LNCaP clone FGC (cell line): ENCODE results near the gene OGFOD3.
A peak's percentile ranks its signal among the peaks of the same experiment; 100 is the strongest.

Experiments
- DNase-seq: peaks from one replicate; pipeline ENCODE4 v3.0.0-alpha.2; 2011; ENCODE audit warnings: low read depth
- H3K4me3 ChIP-seq: 2 replicates; pipeline ENCODE4 v1.5.1; 2011; ENCODE audit warnings: mild to moderate bottlenecking, low read depth, low read length, control low read depth
- CTCF ChIP-seq: IDR thresholded peaks from 2 replicates; pipeline ENCODE4 v1.5.1; 2012; ENCODE audit warnings: mild to moderate bottlenecking; ENCODE audit not compliant: control insufficient read depth, insufficient read depth; ENCODE audit errors: extremely low read depth

OGFOD3 gene

GRCh38 chr17:82355770-82356427 is 62.5 kb downstream of the OGFOD3 start:
- H3K4me3 ChIP-seq = no peak overlapping the region
- peak; percentile 73 for DNase-seq
- no peak for TF ChIP-seq CTCF

- DNase-seq = no peak
- no peak overlapping the region for H3K4me3 ChIP-seq
- TF ChIP-seq CTCF = no peak
Observed at GRCh38 chr17:82354804-82355308, 63.5 kb downstream of the OGFOD3 start.

- no peak overlapping the region for H3K4me3 ChIP-seq
- no peak for DNase-seq
- no peak for TF ChIP-seq CTCF
Observed at GRCh38 chr17:82353484-82353883, 64.9 kb downstream of the OGFOD3 start.

GRCh38 chr17:82351713-82352488 is 66.5 kb downstream of the OGFOD3 start:
- peak; percentile 94 for TF ChIP-seq CTCF
- no peak overlapping the region for H3K4me3 ChIP-seq
- DNase-seq = peak; percentile 81

- no peak for DNase-seq
Observed at GRCh38 chr17:82351254-82351712, 67.1 kb downstream of the OGFOD3 start.

GRCh38 chr17:82350182-82351030 is 68.0 kb downstream of the OGFOD3 start:
- H3K4me3 ChIP-seq = no peak overlapping the region
- TF ChIP-seq CTCF = no peak
- DNase-seq = no peak

More at GRCh38 chr17:82351254-82351712, 67.1 kb downstream of the OGFOD3 start:
- H3K4me3 ChIP-seq = no peak overlapping the region
- no peak for TF ChIP-seq CTCF
